OCI-LY1 (cell line): ENCODE data around the gene ODAD2.

Source experiments
- EZH2 ChIP-seq: fragments of 200-600 bp; sonication (generic), shearing (Covaris generic); IDR thresholded peaks from 2 replicates; pipeline ENCODE4 v1.8.0; 2017; ENCODE audit warnings: borderline replicate concordance, mixed run types, mild to moderate bottlenecking, antibody characterized with exemption, low read length, moderate library complexity, mixed read lengths
- TF ChIP-seq, protein P1 (sequence below): fragments of 200-600 bp; sonication (generic), shearing (Covaris generic); IDR thresholded peaks from 2 replicates; pipeline ENCODE4 v1.5.1; 2017; ENCODE audit warnings: mild to moderate bottlenecking, antibody characterized with exemption, low read length, moderate library complexity, mixed read lengths

DNA sequence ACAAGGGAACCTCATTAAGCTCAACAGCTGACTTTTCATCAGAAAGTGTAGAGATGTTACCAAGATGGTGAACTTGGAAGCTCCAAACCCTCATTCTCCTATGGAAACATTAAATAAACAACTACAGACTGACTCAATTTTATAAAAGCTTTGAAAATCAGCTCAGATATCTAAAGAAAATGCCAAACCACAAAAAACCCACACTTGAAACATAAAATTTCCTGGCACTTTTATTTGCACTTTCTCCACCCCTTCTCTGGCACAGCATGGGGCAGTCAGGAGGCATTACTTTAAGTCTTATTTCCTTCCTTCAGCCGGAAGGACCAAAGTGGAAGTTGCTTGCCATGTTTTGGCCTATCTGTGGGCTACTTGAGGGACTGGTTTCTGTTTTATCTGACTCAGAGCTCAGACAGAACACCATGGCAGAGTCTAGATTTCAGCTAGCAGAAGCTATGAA is 114.7 kb downstream of the ODAD2 start:
- TF ChIP-seq, protein P1, sequence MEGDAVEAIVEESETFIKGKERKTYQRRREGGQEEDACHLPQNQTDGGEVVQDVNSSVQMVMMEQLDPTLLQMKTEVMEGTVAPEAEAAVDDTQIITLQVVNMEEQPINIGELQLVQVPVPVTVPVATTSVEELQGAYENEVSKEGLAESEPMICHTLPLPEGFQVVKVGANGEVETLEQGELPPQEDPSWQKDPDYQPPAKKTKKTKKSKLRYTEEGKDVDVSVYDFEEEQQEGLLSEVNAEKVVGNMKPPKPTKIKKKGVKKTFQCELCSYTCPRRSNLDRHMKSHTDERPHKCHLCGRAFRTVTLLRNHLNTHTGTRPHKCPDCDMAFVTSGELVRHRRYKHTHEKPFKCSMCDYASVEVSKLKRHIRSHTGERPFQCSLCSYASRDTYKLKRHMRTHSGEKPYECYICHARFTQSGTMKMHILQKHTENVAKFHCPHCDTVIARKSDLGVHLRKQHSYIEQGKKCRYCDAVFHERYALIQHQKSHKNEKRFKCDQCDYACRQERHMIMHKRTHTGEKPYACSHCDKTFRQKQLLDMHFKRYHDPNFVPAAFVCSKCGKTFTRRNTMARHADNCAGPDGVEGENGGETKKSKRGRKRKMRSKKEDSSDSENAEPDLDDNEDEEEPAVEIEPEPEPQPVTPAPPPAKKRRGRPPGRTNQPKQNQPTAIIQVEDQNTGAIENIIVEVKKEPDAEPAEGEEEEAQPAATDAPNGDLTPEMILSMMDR, result no peak
- TF ChIP-seq EZH2, result no peak
